Right atrium auricular region (tissue), 2 donors: ENCODE measurements around the gene ZBTB3. TPM values are rescaled to one million over a fixed set of nuclear protein-coding genes. Genes with fewer than 3 reads are reported as not detected.
"Not testable (repeated sequence)": the region's sequence is repeated elsewhere in the genome, so short reads cannot be mapped to it uniquely, and the experiment has no call there.

Experiments used
- DNase-seq: peaks from one replicate; pipeline ENCODE4 v3.0.0-alpha.2; 2019; ENCODE audit warnings: low spot score
- H3K27ac ChIP-seq, 2 donors: fragments of 200-600 bp; sonication (generic); 1 replicate in 1 of 2; 2 replicates in 1 of 2; pipeline ENCODE4 v1.5.1; 2016 to 2019
- H3K27me3 ChIP-seq, 2 donors: fragments of 200-600 bp; sonication (generic); one replicate each; pipeline versions ENCODE4 v1.5.1 to v1.6.0; 2017 to 2019
- H3K36me3 ChIP-seq: fragments of 200-600 bp; sonication (generic); one replicate; pipeline ENCODE4 v1.5.1; 2016
- H3K4me1 ChIP-seq, 2 donors: fragments of 200-600 bp; sonication (generic); one replicate each; pipeline versions ENCODE4 v1.5.1 to v1.6.0; 2017 to 2019
- H3K4me3 ChIP-seq, 2 donors: fragments of 200-600 bp; sonication (generic); 1 replicate in 1 of 2; 2 replicates in 1 of 2; pipeline ENCODE4 v1.5.1; 2017 to 2019; ENCODE audit warnings: mild to moderate bottlenecking in 1 of 2, moderate library complexity in 1 of 2
- H3K9me3 ChIP-seq, 2 donors: fragments of 200-600 bp; sonication (generic); one replicate each; pipeline ENCODE4 v1.5.1; 2019
- CTCF ChIP-seq, 2 donors: fragments of 200-600 bp; sonication (generic); IDR thresholded peaks; one replicate each; pipeline ENCODE4 v1.5.1; 2019; ENCODE audit warnings: antibody characterized with exemption in 2 of 2
- total RNA-seq, 2 donors: library from RNA; depleted of rRNA; stranded (reverse); fragments of >200 nt; gene quantifications; one replicate each; pipeline ENCODE4 v1.1.0, GENCODE V29; 2016

The ZBTB3 gene
- total RNA-seq, 2 donors from 2014 or later = 5.1 to 7.8 TPM

GRCh38 chr11:62752994-62753735 is 795 bp downstream of the ZBTB3 start:
- Histone ChIP-seq H3K36me3 (peaks cover 5% of the 10 kb centered on the region), H3K4me3 (peak overlapping the region; percentile 64 to 68), H3K9me3 (no peaks in the 10 kb centered on the region), H3K4me1 (peaks cover 0 to 27% of the 10 kb centered on the region in 2 donors), H3K27ac (peak overlapping the region; percentile 89 to 94), H3K27me3 (no peaks in the 10 kb centered on the region)
- DNase-seq = no peak
- no peak for TF ChIP-seq CTCF (IDR thresholded peaks at IDR 0.05)

- no peak overlapping the region for H3K27ac ChIP-seq
- H3K9me3 ChIP-seq = no peaks in the 10 kb centered on the region
- peaks cover 5% of the 10 kb centered on the region for H3K36me3 ChIP-seq
- H3K4me3 ChIP-seq = no peak overlapping the region
- H3K27me3 ChIP-seq = no peaks in the 10 kb centered on the region
- DNase-seq = no peak
- TF ChIP-seq CTCF (IDR thresholded peaks at IDR 0.05) = no peak
- H3K4me1 ChIP-seq = peaks cover 0 to 27% of the 10 kb centered on the region in 2 donors
These were observed 1.7 kb downstream of the ZBTB3 start for GRCh38 chr11:62752177-62752785.

GRCh38 chr11:62749931-62750330 is 4.0 kb downstream of the ZBTB3 start:
- not testable (repeated sequence) for H3K27ac ChIP-seq, H3K36me3 ChIP-seq, H3K4me3 ChIP-seq, H3K27me3 ChIP-seq, DNase-seq, H3K9me3 ChIP-seq
- peaks cover 0 to 27% of the 10 kb centered on the region in 2 donors for H3K4me1 ChIP-seq

- Histone ChIP-seq H3K9me3 (no peaks in the 10 kb centered on the region), H3K4me1 (peaks cover 0 to 12% of the 10 kb centered on the region in 2 donors), H3K27me3 (no peaks in the 10 kb centered on the region), H3K4me3 (no peak overlapping the region), H3K36me3 (peaks cover 3% of the 10 kb centered on the region), H3K27ac (no peak overlapping the region)
- TF ChIP-seq CTCF (IDR thresholded peaks at IDR 0.05) = no peak
- no peak for DNase-seq
These were observed 6.3 kb downstream of the ZBTB3 start for GRCh38 chr11:62747475-62748160.

GRCh38 chr11:62737196-62737595 is 16.8 kb downstream of the ZBTB3 start:
- no peaks in the 10 kb centered on the region for H3K27me3 ChIP-seq
- no peak overlapping the region for H3K4me3 ChIP-seq

More at GRCh38 chr11:62737196-62737595, 16.8 kb downstream of the ZBTB3 start:
- Histone ChIP-seq H3K27ac (no peak overlapping the region), H3K9me3 (no peaks in the 10 kb centered on the region), H3K36me3 (peaks cover 61% of the 10 kb centered on the region), H3K4me1 (no peaks in the 10 kb centered on the region)
- no peak for TF ChIP-seq CTCF (IDR thresholded peaks at IDR 0.05)
- DNase-seq = no peak
